Gastroesophageal sphincter (tissue), 4 donors: ENCODE data around the gene PRKN. TPM values are rescaled to one million over a fixed set of nuclear protein-coding genes. Genes with fewer than 3 reads are reported as not detected.
A peak's percentile ranks its signal among the peaks of the same experiment; 100 is the strongest.

ENCODE experiments used
- ATAC-seq: fragments of 150-250 bp; one replicate; pipeline ENCODE4 v1.9.1; 2016; ENCODE audit warnings: mild to moderate bottlenecking, moderate library complexity
- H3K27ac ChIP-seq, 4 donors: fragments of 200-600 bp; sonication (generic) in 3 of 4; 1 replicate in 3 of 4; 2 replicates in 1 of 4; pipeline ENCODE4 v1.5.1; 2016 to 2019
- H3K27me3 ChIP-seq: fragments of 200-600 bp; sonication (generic); one replicate; pipeline ENCODE4 v1.5.1; 2019
- H3K36me3 ChIP-seq, 2 donors: fragments of 200-600 bp; sonication (generic); one replicate each; pipeline ENCODE4 v1.5.1; 2019; ENCODE audit warnings: control low read depth in 1 of 2
- H3K4me1 ChIP-seq, 3 donors: fragments of 200-600 bp; sonication (generic); 1 replicate in 2 of 3; 2 replicates in 1 of 3; pipeline ENCODE4 v1.5.1; 2016 to 2019; ENCODE audit warnings: control low read depth in 2 of 3
- H3K4me3 ChIP-seq, 2 donors: fragments of 200-600 bp; sonication (generic); one replicate each; pipeline ENCODE4 v1.5.1; 2019; ENCODE audit warnings: mild to moderate bottlenecking in 1 of 2, moderate library complexity in 1 of 2
- H3K9me3 ChIP-seq, 3 donors: fragments of 200-600 bp; sonication (generic); one replicate each; pipeline ENCODE4 v1.5.1; 2017 to 2019; ENCODE audit warnings: control low read depth in 2 of 3
- EP300 ChIP-seq: sonication (generic); formaldehyde crosslinking; IDR thresholded peaks from one replicate; pipeline ENCODE4 v1.6.1; 2017; ENCODE audit warnings: antibody characterized with exemption, mild to moderate bottlenecking
- POLR2A ChIP-seq, 2 donors: fragments of 450-650 bp; IDR thresholded peaks; one replicate each; pipeline ENCODE4 v1.6.1; 2017; ENCODE audit warnings: antibody characterized with exemption in 2 of 2, mild to moderate bottlenecking in 2 of 2, moderate library complexity in 1 of 2
- POLR2AphosphoS5 ChIP-seq: sonication (generic); formaldehyde crosslinking; IDR thresholded peaks from one replicate; pipeline ENCODE4 v1.6.1; 2017; ENCODE audit warnings: antibody characterized with exemption
- WGBS, 2 donors: methylation state at CpG; one replicate each; pipeline ENCODE4 v1.1.5; 2018; ENCODE audit warnings: low coverage in 1 of 2; 5-methylcytosine and 5-hydroxymethylcytosine counted together
- total RNA-seq, 4 donors: library from RNA; depleted of rRNA; stranded (reverse); fragments of >200 nt; gene quantifications; one replicate each; pipeline ENCODE4 v1.1.0, GENCODE V29; 2016
- TF ChIP-seq, protein P1 (sequence below), 4 experiments: fragments of 200-600 bp in 2 of 4; fragments of 450-650 bp in 2 of 4; sonication (generic) in 1 of 4; IDR thresholded peaks; one replicate each; pipeline ENCODE4 v1.5.1; 2017 to 2019; ENCODE audit warnings: antibody characterized with exemption in 4 of 4, mild to moderate bottlenecking in 2 of 4, moderate library complexity in 2 of 4

Gene PRKN
- total RNA-seq, 4 donors from 2014 or later: 8.4 to 58.6 (median 25.8) TPM

- TF ChIP-seq POLR2A (IDR thresholded peaks at IDR 0.05) (no peak), POLR2AphosphoS5 (no peak), EP300 (no peak)
- TF ChIP-seq, protein P1, sequence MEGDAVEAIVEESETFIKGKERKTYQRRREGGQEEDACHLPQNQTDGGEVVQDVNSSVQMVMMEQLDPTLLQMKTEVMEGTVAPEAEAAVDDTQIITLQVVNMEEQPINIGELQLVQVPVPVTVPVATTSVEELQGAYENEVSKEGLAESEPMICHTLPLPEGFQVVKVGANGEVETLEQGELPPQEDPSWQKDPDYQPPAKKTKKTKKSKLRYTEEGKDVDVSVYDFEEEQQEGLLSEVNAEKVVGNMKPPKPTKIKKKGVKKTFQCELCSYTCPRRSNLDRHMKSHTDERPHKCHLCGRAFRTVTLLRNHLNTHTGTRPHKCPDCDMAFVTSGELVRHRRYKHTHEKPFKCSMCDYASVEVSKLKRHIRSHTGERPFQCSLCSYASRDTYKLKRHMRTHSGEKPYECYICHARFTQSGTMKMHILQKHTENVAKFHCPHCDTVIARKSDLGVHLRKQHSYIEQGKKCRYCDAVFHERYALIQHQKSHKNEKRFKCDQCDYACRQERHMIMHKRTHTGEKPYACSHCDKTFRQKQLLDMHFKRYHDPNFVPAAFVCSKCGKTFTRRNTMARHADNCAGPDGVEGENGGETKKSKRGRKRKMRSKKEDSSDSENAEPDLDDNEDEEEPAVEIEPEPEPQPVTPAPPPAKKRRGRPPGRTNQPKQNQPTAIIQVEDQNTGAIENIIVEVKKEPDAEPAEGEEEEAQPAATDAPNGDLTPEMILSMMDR (IDR thresholded peaks at IDR 0.05): no peak
- no peak overlapping the region for H3K4me3 ChIP-seq
- ATAC-seq: no peak
- H3K9me3 ChIP-seq: no peaks in the 10 kb centered on the region
- WGBS, 2 donors: 81% methylated on average over 4 of the region's 4 CpGs; no CpG with 5 or more reads in 1 of the 2 donors
- H3K4me1 ChIP-seq: peaks cover 0 to 7% (median 3%) of the 10 kb centered on the region in 3 donors
- H3K27me3 ChIP-seq: no peaks in the 10 kb centered on the region
- H3K27ac ChIP-seq: no peak overlapping the region
- no peaks in the 10 kb centered on the region for H3K36me3 ChIP-seq
These were observed 18.1 kb downstream of the PRKN start for GRCh38 chr6:162709431-162709830.

GRCh38 chr6:162708971-162709370, 18.6 kb downstream of the PRKN start:
- TF ChIP-seq POLR2A (IDR thresholded peaks at IDR 0.05) (no peak), POLR2AphosphoS5 (no peak), EP300 (no peak)
- TF ChIP-seq, protein P1 (IDR thresholded peaks at IDR 0.05): no peak
- Histone ChIP-seq H3K4me3 (no peak overlapping the region), H3K4me1 (peaks cover 0 to 7% (median 3%) of the 10 kb centered on the region in 3 donors), H3K36me3 (no peaks in the 10 kb centered on the region), H3K27ac (no peak overlapping the region), H3K9me3 (no peaks in the 10 kb centered on the region), H3K27me3 (no peaks in the 10 kb centered on the region)
- 89 to 98% methylated on average over 4 to 5 of the region's 6 CpGs for WGBS, 2 donors
- no peak for ATAC-seq

DNA sequence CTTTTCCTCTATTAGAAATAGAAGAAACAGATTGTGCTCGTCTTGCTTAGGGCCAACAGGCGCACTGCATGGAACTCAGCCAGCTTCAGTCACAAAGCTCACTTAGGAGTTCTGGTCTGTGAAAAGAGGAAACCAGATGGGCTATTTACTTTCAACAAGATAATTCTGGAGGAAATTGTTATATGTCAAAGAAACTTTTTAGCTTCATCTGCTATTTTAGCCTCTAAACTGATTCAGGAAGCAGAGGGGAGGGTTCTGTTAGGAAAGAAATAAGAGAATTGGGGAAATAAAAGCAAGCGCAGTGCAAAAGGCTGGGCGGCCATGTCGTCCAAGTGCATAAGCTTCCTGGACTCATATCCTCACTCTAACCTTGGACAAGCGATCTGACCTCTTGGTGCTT, 21.3 kb downstream of the PRKN start:
- peaks cover 0 to 7% (median 3%) of the 10 kb centered on the region in 3 donors for H3K4me1 ChIP-seq
- no peak overlapping the region for H3K4me3 ChIP-seq
- 23 to 69% methylated on average over 5 to 6 of the region's 6 CpGs for WGBS, 2 donors
- H3K36me3 ChIP-seq: no peaks in the 10 kb centered on the region
- peak overlapping the region; percentile 34 to 62 (median 42) for H3K27ac ChIP-seq
- no peaks in the 10 kb centered on the region for H3K27me3 ChIP-seq
- peak; percentile 78 for ATAC-seq
- H3K9me3 ChIP-seq: no peaks in the 10 kb centered on the region
- TF ChIP-seq EP300 (no peak), POLR2A (IDR thresholded peaks at IDR 0.05) (no peak), POLR2AphosphoS5 (no peak)

- Histone ChIP-seq H3K4me1 (peaks cover 0 to 7% (median 3%) of the 10 kb centered on the region in 3 donors), H3K36me3 (no peaks in the 10 kb centered on the region), H3K27me3 (no peaks in the 10 kb centered on the region), H3K27ac (peak overlapping the region in 1 of 4 donors; percentile 15), H3K9me3 (no peaks in the 10 kb centered on the region), H3K4me3 (no peak overlapping the region)
- 61 to 69% methylated on average over 4 of the region's 4 CpGs for WGBS, 2 donors
- TF ChIP-seq, protein P1 (IDR thresholded peaks at IDR 0.05): no peak
- TF ChIP-seq POLR2A (IDR thresholded peaks at IDR 0.05): no peak
- no peak for TF ChIP-seq POLR2AphosphoS5
- no peak for TF ChIP-seq EP300
- no peak for ATAC-seq
These were observed 21.8 kb downstream of the PRKN start for GRCh38 chr6:162705736-162706135.

GRCh38 chr6:162704001-162704400, 23.6 kb downstream of the PRKN start:
- H3K36me3 ChIP-seq: no peaks in the 10 kb centered on the region
- H3K4me1 ChIP-seq: peaks cover 0 to 7% (median 3%) of the 10 kb centered on the region in 3 donors
- no peak for ATAC-seq
- no peak overlapping the region for H3K27ac ChIP-seq
- H3K9me3 ChIP-seq: no peaks in the 10 kb centered on the region
- 90 to 95% methylated on average over 3 to 4 of the region's 4 CpGs for WGBS, 2 donors
- TF ChIP-seq POLR2A (IDR thresholded peaks at IDR 0.05): no peak
- no peak for TF ChIP-seq POLR2AphosphoS5
- TF ChIP-seq, protein P1 (IDR thresholded peaks at IDR 0.05): no peak
- no peak for TF ChIP-seq EP300
- no peak overlapping the region for H3K4me3 ChIP-seq
- no peaks in the 10 kb centered on the region for H3K27me3 ChIP-seq
